Astrocyte (in vitro differentiated cells and primary cell): ENCODE results near the gene SPATA31D3. TPM values are rescaled to one million over a fixed set of nuclear protein-coding genes. Genes with fewer than 3 reads are reported as not detected.
"Not testable (repeated sequence)": the region's sequence is repeated elsewhere in the genome, so short reads cannot be mapped to it uniquely, and the experiment has no call there.

Experiments used
- DNase-seq: peaks from one replicate; pipeline ENCODE4 v3.0.0-alpha.2; 2010; ENCODE audit warnings: low read depth
- FAIRE-seq: peaks from 2 replicates; lab custom pipeline; 2011; peaks lifted over from hg19 to GRCh38; lab: Jason Lieb, UNC
- H2AFZ ChIP-seq: 2 replicates; pipeline ENCODE4 v1.6.0; 2012; ENCODE audit warnings: low read depth, low read length, inconsistent platforms
- H3K27ac ChIP-seq: 2 replicates; pipeline ENCODE4 v1.5.1; 2011; ENCODE audit warnings: low read depth, low read length, inconsistent platforms
- H3K27me3 ChIP-seq: 2 replicates; pipeline ENCODE4 v1.6.0; 2011; ENCODE audit warnings: low read length, inconsistent platforms; ENCODE audit not compliant: insufficient read depth
- H3K36me3 ChIP-seq: 2 replicates; pipeline ENCODE4 v1.5.1; 2011; ENCODE audit warnings: low read length, inconsistent platforms; ENCODE audit not compliant: insufficient read depth
- H3K4me1 ChIP-seq: 2 replicates; pipeline ENCODE4 v1.5.1; 2011; ENCODE audit warnings: low read length, inconsistent platforms; ENCODE audit not compliant: insufficient read depth
- H3K4me2 ChIP-seq: 2 replicates; pipeline ENCODE4 v1.6.0; 2012; ENCODE audit warnings: low read length, inconsistent platforms
- H3K4me3 ChIP-seq: 2 replicates; pipeline ENCODE4 v1.5.1; 2011; ENCODE audit warnings: low read depth, mild to moderate bottlenecking, low read length, inconsistent platforms; ENCODE audit not compliant: insufficient read depth
- H3K79me2 ChIP-seq: 2 replicates; pipeline ENCODE4 v1.6.0; 2012; ENCODE audit warnings: mild to moderate bottlenecking, low read length, inconsistent platforms; ENCODE audit not compliant: insufficient read depth
- H3K9ac ChIP-seq: 2 replicates; pipeline ENCODE4 v1.6.0; 2012; ENCODE audit warnings: mild to moderate bottlenecking, low read length, inconsistent platforms
- H3K9me3 ChIP-seq: 2 replicates; pipeline ENCODE4 v1.5.1; 2012; ENCODE audit warnings: low read depth, mild to moderate bottlenecking, low read length, inconsistent platforms; ENCODE audit not compliant: insufficient read depth
- H4K20me1 ChIP-seq: 2 replicates; pipeline ENCODE4 v1.6.0; 2012; ENCODE audit warnings: low read length, inconsistent platforms; ENCODE audit not compliant: insufficient read depth
- H3K27ac Mint-ChIP-seq: one replicate; pipeline ENCODE4 v1.8.0; 2021; ENCODE audit warnings: mild to moderate bottlenecking, mixed read lengths; ENCODE audit not compliant: unreplicated experiment
- H3K27me3 Mint-ChIP-seq: one replicate; pipeline ENCODE4 v1.8.0; 2021; ENCODE audit warnings: low read depth, mixed read lengths; ENCODE audit not compliant: unreplicated experiment
- H3K36me3 Mint-ChIP-seq: one replicate; pipeline ENCODE4 v1.8.0; 2021; ENCODE audit warnings: low read depth, mixed read lengths; ENCODE audit not compliant: unreplicated experiment
- H3K4me1 Mint-ChIP-seq: one replicate; pipeline ENCODE4 v1.8.0; 2021; ENCODE audit warnings: low read depth, mixed read lengths; ENCODE audit not compliant: unreplicated experiment
- H3K4me3 Mint-ChIP-seq: one replicate; pipeline ENCODE4 v1.8.0; 2021; ENCODE audit warnings: mild to moderate bottlenecking, moderate library complexity, mixed read lengths; ENCODE audit not compliant: unreplicated experiment
- H3K9me3 Mint-ChIP-seq: one replicate; pipeline ENCODE4 v1.8.0; 2021; ENCODE audit warnings: mild to moderate bottlenecking, mixed read lengths; ENCODE audit not compliant: unreplicated experiment
- EZH2 ChIP-seq: IDR thresholded peaks from 2 replicates; pipeline ENCODE4 v1.6.1; 2012; ENCODE audit warnings: mild to moderate bottlenecking, low read length, inconsistent platforms; ENCODE audit not compliant: insufficient read depth
- total RNA-seq: library from RNA; stranded (reverse); gene quantifications from 2 replicates; pipeline ENCODE4 v1.2.1, GENCODE V29; 2021
- TF ChIP-seq, protein P1 (sequence below): IDR thresholded peaks from 2 replicates; pipeline ENCODE4 v1.5.1; 2011; ENCODE audit warnings: low read depth, mild to moderate bottlenecking, inconsistent platforms, low read length, moderate library complexity; ENCODE audit not compliant: insufficient read depth

The SPATA31D3 gene
- total RNA-seq, 1 donor from 2014 or later = not detected

- not testable (repeated sequence) for H4K20me1 ChIP-seq, H3K27ac ChIP-seq, H3K4me2 ChIP-seq, H2AFZ ChIP-seq, H3K4me3 Mint-ChIP-seq, H3K36me3 ChIP-seq, H3K27ac Mint-ChIP-seq, FAIRE-seq, H3K9ac ChIP-seq, H3K36me3 Mint-ChIP-seq, DNase-seq, H3K4me1 Mint-ChIP-seq, H3K9me3 Mint-ChIP-seq, H3K9me3 ChIP-seq, H3K4me3 ChIP-seq, H3K79me2 ChIP-seq, H3K4me1 ChIP-seq, H3K27me3 ChIP-seq
- H3K27me3 Mint-ChIP-seq = peaks cover 21% of the 10 kb centered on the region
These were observed 5.3 kb downstream of the SPATA31D3 start for GRCh38 chr9:81948650-81949049.

DNA sequence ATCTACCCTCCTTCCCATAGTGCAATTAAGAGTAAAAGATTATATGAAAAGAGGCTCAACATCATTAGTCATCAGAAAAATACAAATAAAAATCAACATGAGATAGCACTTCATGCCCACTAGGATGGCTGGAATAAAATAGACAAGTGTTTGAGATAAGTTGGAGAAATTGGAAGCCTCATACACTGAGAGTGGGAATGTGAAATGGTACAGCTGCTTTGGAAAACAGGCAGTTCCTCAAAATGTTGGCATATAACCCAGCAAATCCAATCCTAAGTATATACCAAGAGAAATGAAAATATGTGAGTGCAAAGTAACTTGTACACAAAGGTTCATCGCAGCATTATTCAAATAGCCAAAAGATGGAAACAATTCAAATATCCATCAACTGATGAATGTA lies 9.8 kb downstream of the SPATA31D3 start:
- no peak overlapping the region for H3K4me2 ChIP-seq
- peaks cover 17% of the 10 kb centered on the region for H3K9me3 Mint-ChIP-seq
- H3K4me1 Mint-ChIP-seq = no peaks in the 10 kb centered on the region
- no peaks in the 10 kb centered on the region for H3K36me3 ChIP-seq
- no peaks in the 10 kb centered on the region for H3K27me3 ChIP-seq
- peaks cover 21% of the 10 kb centered on the region for H3K27me3 Mint-ChIP-seq
- no peaks in the 10 kb centered on the region for H4K20me1 ChIP-seq
- H3K27ac ChIP-seq = no peak overlapping the region
- H3K4me3 Mint-ChIP-seq = no peak overlapping the region
- no peak overlapping the region for H3K4me3 ChIP-seq
- H3K4me1 ChIP-seq = no peaks in the 10 kb centered on the region
- H3K27ac Mint-ChIP-seq = no peak overlapping the region
- no peak overlapping the region for H3K9ac ChIP-seq
- H2AFZ ChIP-seq = no peak overlapping the region
- H3K36me3 Mint-ChIP-seq = no peaks in the 10 kb centered on the region
- no peak for TF ChIP-seq EZH2
- no peaks in the 10 kb centered on the region for H3K79me2 ChIP-seq
- DNase-seq = no peak
- FAIRE-seq = no peak
- peaks cover 9% of the 10 kb centered on the region for H3K9me3 ChIP-seq

DNA sequence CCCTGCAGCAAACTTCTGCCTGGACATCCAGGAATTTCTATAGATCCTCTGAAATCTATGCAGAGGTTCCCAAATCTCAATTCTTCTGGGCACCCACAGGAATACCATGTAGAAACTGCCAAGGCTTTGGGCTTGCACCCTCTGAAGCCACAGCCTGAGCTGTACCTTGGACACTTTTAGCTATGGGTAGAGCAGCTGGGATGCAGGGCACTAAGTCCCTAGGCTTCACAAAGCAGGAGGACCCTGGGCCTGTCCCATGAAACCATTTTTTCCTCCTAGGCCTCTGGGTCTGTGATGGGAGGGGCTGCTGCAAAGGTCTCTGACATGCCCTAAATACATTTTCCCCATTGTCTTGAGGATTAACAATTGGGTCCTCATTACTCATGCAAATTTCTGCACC lies 12.3 kb downstream of the SPATA31D3 start:
- TF ChIP-seq, protein P1, sequence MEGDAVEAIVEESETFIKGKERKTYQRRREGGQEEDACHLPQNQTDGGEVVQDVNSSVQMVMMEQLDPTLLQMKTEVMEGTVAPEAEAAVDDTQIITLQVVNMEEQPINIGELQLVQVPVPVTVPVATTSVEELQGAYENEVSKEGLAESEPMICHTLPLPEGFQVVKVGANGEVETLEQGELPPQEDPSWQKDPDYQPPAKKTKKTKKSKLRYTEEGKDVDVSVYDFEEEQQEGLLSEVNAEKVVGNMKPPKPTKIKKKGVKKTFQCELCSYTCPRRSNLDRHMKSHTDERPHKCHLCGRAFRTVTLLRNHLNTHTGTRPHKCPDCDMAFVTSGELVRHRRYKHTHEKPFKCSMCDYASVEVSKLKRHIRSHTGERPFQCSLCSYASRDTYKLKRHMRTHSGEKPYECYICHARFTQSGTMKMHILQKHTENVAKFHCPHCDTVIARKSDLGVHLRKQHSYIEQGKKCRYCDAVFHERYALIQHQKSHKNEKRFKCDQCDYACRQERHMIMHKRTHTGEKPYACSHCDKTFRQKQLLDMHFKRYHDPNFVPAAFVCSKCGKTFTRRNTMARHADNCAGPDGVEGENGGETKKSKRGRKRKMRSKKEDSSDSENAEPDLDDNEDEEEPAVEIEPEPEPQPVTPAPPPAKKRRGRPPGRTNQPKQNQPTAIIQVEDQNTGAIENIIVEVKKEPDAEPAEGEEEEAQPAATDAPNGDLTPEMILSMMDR = no peak
- no peak for TF ChIP-seq EZH2
- Mint-ChIP-seq H3K9me3 (peaks cover 17% of the 10 kb centered on the region), H3K4me3 (no peak overlapping the region), H3K4me1 (no peaks in the 10 kb centered on the region), H3K27me3 (peaks cover 4% of the 10 kb centered on the region), H3K27ac (no peak overlapping the region), H3K36me3 (no peaks in the 10 kb centered on the region)
- Histone ChIP-seq H3K4me3 (no peak overlapping the region), H3K9ac (no peak overlapping the region), H3K4me1 (no peaks in the 10 kb centered on the region), H3K9me3 (peaks cover 9% of the 10 kb centered on the region), H3K79me2 (no peaks in the 10 kb centered on the region), H3K27ac (no peak overlapping the region), H4K20me1 (no peaks in the 10 kb centered on the region), H3K27me3 (no peaks in the 10 kb centered on the region), H3K36me3 (no peaks in the 10 kb centered on the region), H2AFZ (no peak overlapping the region), H3K4me2 (no peak overlapping the region)
- no peak for DNase-seq
- no peak for FAIRE-seq
